HepG2 (cell line): ENCODE results near the gene NEURL1B. TPM values are rescaled to one million over a fixed set of nuclear protein-coding genes. Genes with fewer than 3 reads are reported as not detected.
A peak's percentile ranks its signal among the peaks of the same experiment; 100 is the strongest.

Source experiments
- ATAC-seq: fragments of 200-7000 bp; cut with Tn5 transposase; 3 replicates; pipeline ENCODE4 v1.9.1; 2020; ENCODE audit warnings: mild to moderate bottlenecking, moderate library complexity
- BruUV-seq: library from RNA; stranded (reverse); fragments of 400-500 nt; replicated peaks from 2 replicates; lab custom pipeline; 2021; lab: Mats Ljungman, UMichigan
- CTCF ChIA-PET: fragments of 300-600 bp; formaldehyde crosslinking; extraction: SDS; loops from one replicate; lab custom pipeline; 2021; ENCODE audit warnings: low total read pairs, inconsistent platforms, low intra/inter-chr PET ratio; lab: Yijun Ruan, JAX
- POLR2A ChIA-PET: fragments of 350-600 bp; sonication (Branson Sonifier 250); formaldehyde crosslinking; loops from one replicate; lab custom pipeline; 2020; ENCODE audit warnings: antibody characterized with exemption, inconsistent platforms; lab: Yijun Ruan, JAX
- DNase-seq: peaks from one replicate; pipeline ENCODE4 v3.0.0-alpha.2; 2015; ENCODE audit warnings: low spot score
- FAIRE-seq: peaks from 3 replicates; lab custom pipeline; 2011; peaks lifted over from hg19 to GRCh38; lab: Jason Lieb, UNC
- H2AFZ ChIP-seq: one replicate; pipeline ENCODE4 v1.6.1; 2011; ENCODE audit warnings: low read length, inconsistent platforms
- H3K27ac ChIP-seq: fragments of 300-600 bp; 3 replicates; pipeline ENCODE4 v1.8.0; 2011; ENCODE audit warnings: mixed run types, mild to moderate bottlenecking, mixed read lengths, low read length, inconsistent platforms; ENCODE audit not compliant: insufficient read depth; ENCODE audit errors: extremely low read length
- H3K27me3 ChIP-seq, 2 experiments: fragments of 200-600 bp in 1 of 2; 2 replicates in 1 of 2; 3 replicates in 1 of 2; pipeline versions ENCODE4 v1.6.0 to v1.8.0; 2011; ENCODE audit warnings: low read length in 2 of 2, mild to moderate bottlenecking in 2 of 2, moderate library complexity in 2 of 2, inconsistent platforms in 1 of 2; ENCODE audit not compliant: insufficient read depth in 2 of 2, control insufficient read depth in 1 of 2
- H3K36me3 ChIP-seq, 2 experiments: fragments of 200-600 bp in 1 of 2; replicated peaks in 1 of 2; 2 replicates in 1 of 2; 3 replicates in 1 of 2; pipeline versions ENCODE4 v1.5.1 to v1.8.0; 2011; ENCODE audit warnings: low read length in 2 of 2, inconsistent platforms in 1 of 2; ENCODE audit not compliant: insufficient read depth in 2 of 2, control insufficient read depth in 1 of 2
- H3K4me1 ChIP-seq: 2 replicates; pipeline ENCODE4 v1.5.1; 2012; ENCODE audit warnings: low read length, inconsistent platforms; ENCODE audit not compliant: insufficient read depth
- H3K4me2 ChIP-seq: 2 replicates; pipeline ENCODE4 v1.6.0; 2011; ENCODE audit warnings: low read depth, low read length, inconsistent platforms
- H3K4me3 ChIP-seq, 3 experiments: fragments of 200-600 bp in 1 of 3; sonication (generic), shearing (Covaris generic) in 1 of 3; replicated peaks in 1 of 3; 2 replicates each; pipeline ENCODE4 v1.5.1; 2011 to 2016; ENCODE audit warnings: low read length in 3 of 3, inconsistent platforms in 2 of 3, low read depth in 2 of 3, mild to moderate bottlenecking in 2 of 3, control low read depth in 1 of 3, mixed read lengths in 1 of 3; ENCODE audit not compliant: insufficient read depth in 1 of 3
- H3K79me2 ChIP-seq: one replicate; pipeline ENCODE4 v1.6.1; 2011; ENCODE audit warnings: low read length, inconsistent platforms; ENCODE audit not compliant: insufficient read depth
- H3K9ac ChIP-seq: 2 replicates; pipeline ENCODE4 v1.6.0; 2011; ENCODE audit warnings: mild to moderate bottlenecking, low read depth, low read length, inconsistent platforms; ENCODE audit not compliant: insufficient read depth
- H3K9me3 ChIP-seq: 2 replicates; pipeline ENCODE4 v1.5.1; 2012; ENCODE audit warnings: mild to moderate bottlenecking, low read length
- H4K20me1 ChIP-seq: 2 replicates; pipeline ENCODE4 v1.6.0; 2011; ENCODE audit warnings: inconsistent platforms, mild to moderate bottlenecking, low read length, moderate library complexity; ENCODE audit not compliant: insufficient read depth
- ARID2 ChIP-seq: sonication (generic); formaldehyde crosslinking; IDR thresholded peaks from 2 replicates; pipeline ENCODE4 v1.8.1; 2022; ENCODE audit warnings: mild to moderate bottlenecking, missing genetic modification reagents, borderline replicate concordance
- CBX5 ChIP-seq: sonication (generic); formaldehyde crosslinking; IDR thresholded peaks from 2 replicates; pipeline ENCODE4 v1.4.0; 2020; ENCODE audit warnings: missing genetic modification reagents, borderline replicate concordance
- MATR3 ChIP-seq: sonication (generic); formaldehyde crosslinking; IDR thresholded peaks from 2 replicates; pipeline ENCODE4 v1.4.0; 2020; ENCODE audit warnings: missing genetic modification reagents
- ZNF24 ChIP-seq: fragments of 450-650 bp; IDR thresholded peaks from 2 replicates; pipeline ENCODE4 v1.6.1; 2017; ENCODE audit warnings: antibody characterized with exemption, mild to moderate bottlenecking
- ZNF414 ChIP-seq: sonication (generic); formaldehyde crosslinking; IDR thresholded peaks from 2 replicates; pipeline ENCODE4 v1.5.0; 2020; ENCODE audit warnings: missing genetic modification reagents
- WGBS: methylation state at CpG from one replicate; pipeline ENCODE4 v1.1.6; 2017; ENCODE audit warnings: low lambda C conversion rate; 5-methylcytosine and 5-hydroxymethylcytosine counted together
- in situ Hi-C: cut with HindIII; loops from 2 replicates; pipeline ENCODE4 v1.10.0; 2017; ENCODE audit warnings: low pct_unique_long_range_greater_than_20kb; ENCODE audit not compliant: extremely low pct_ligation_motif_present
- intact Hi-C: fragments of 100-400 bp; cut with micrococcal nuclease; formaldehyde crosslinking; loops from one replicate; pipeline ENCODE4 v1.10.0; 2022; ENCODE audit not compliant: unreplicated experiment
- polyA plus RNA-seq, 8 experiments: library from polyadenylated mRNA; depleted of rRNA in 3 of 8; stranded (reverse) in 7 of 8; unstranded in 1 of 8; fragments of >200 nt; fragmentation: Illumina TruSeq in 4 of 8; extraction: Trizol in 4 of 8; gene quantifications; 2 replicates each; pipeline versions ENCODE4 v1.2.1 to v1.2.3, GENCODE V29; 2011 to 2016; ENCODE audit warnings: low read depth in 4 of 8, missing spikeins in 1 of 8, mixed read lengths in 1 of 8; ENCODE audit not compliant: insufficient read depth in 1 of 8
- total RNA-seq, 5 experiments: library from RNA; depleted of rRNA; stranded (reverse); fragments of >200 nt; fragmentation: Illumina TruSeq; extraction: Trizol; gene quantifications; 2 replicates each; pipeline ENCODE4 v1.2.3, GENCODE V29; 2016; ENCODE audit warnings: low read depth in 1 of 5

Gene NEURL1B
- total and polyA plus RNA-seq, 2 of the 13 experiments (the other 11 are each of a cell fraction or from before 2014, with no cell fraction given): 0.09 to 0.13 TPM

DNA sequence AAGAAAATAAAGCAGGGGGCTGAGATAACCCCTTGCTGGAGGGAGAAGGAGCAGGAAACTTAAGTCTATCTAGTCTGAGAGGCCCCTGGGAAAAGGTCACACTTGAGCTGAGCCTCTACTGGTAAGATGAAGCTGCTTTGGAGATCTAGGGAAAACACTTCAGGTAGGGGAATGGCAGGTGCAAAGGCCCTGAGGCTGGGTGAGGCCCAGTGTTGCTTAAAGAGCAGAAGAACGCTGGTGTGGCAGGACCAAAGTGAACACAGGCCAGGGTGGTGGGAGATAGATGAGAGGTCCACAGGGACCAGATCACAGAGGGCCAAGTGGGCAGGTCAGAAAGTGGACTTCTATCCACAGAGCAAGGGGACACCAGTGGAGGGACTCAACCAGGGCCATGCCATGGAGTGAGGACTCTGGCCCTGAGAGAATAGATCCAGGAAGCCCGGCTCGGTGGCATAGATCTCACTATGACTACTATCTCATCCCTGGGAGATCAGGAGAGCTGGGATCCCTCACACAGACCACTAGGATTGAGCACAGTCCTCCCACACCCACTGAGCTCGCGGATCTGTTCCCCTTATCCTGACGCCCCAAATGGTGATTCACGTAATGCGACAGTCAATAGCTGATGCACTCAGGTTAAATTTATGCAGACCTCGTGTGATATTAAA, 17.6 kb upstream of the NEURL1B start:
- DNase-seq (no peak), FAIRE-seq (no peak), ATAC-seq (no peak)
- no peaks in the 10 kb centered on the region for H3K9me3 ChIP-seq
- 64% methylated on average over 8 of the region's 9 CpGs for WGBS
- H3K36me3 ChIP-seq: no peaks in the 10 kb centered on the region
- no peak overlapping the region for H3K9ac ChIP-seq
- H3K27ac ChIP-seq: no peak overlapping the region
- intact Hi-C loops: no loop called here
- H4K20me1 ChIP-seq: no peaks in the 10 kb centered on the region
- in situ Hi-C loops: no loop called here
- no peaks in the 10 kb centered on the region for H3K79me2 ChIP-seq
- POLR2A ChIA-PET: no interaction called here
- BruUV-seq: no TSS peak
- CTCF ChIA-PET: no interaction called here
- no peak overlapping the region for H3K4me3 ChIP-seq
- H3K4me1 ChIP-seq: 0 out of 2 replicates have a peak, but pooled peaks cover 7% of the 10 kb centered on the region
- H3K4me2 ChIP-seq: no peak overlapping the region
- no peak overlapping the region for H2AFZ ChIP-seq
- TF ChIP-seq MATR3 (no peak), ARID2 (CRISPR knock-in tag) (no peak), ZNF414 (CRISPR knock-in tag) (no peak)
- TF ChIP-seq, all 625 proteins: peak for 0
- peaks cover 12 to 64% of the 10 kb centered on the region in 2 experiments for H3K27me3 ChIP-seq

- TF ChIP-seq CBX5 (CRISPR knock-in tag) (no peak), ZNF24 (peak; percentile 66; the same call in 1 of the 2 replicates)
- H3K27ac ChIP-seq: no peak overlapping the region
- H3K4me2 ChIP-seq: no peak overlapping the region
- WGBS: 33% methylated on average over 16 of the region's 17 CpGs
- no peaks in the 10 kb centered on the region for H4K20me1 ChIP-seq
- in situ Hi-C loops (no loop called here), intact Hi-C loops (no loop called here)
- no peak for FAIRE-seq
- H3K4me3 ChIP-seq: no peak overlapping the region
- ChIA-PET CTCF (no interaction called here), POLR2A (no interaction called here)
- no peak for ATAC-seq
- H2AFZ ChIP-seq: no peak overlapping the region
- no peak overlapping the region for H3K9ac ChIP-seq
- 0 out of 2 replicates have a peak, but pooled peaks cover 7% of the 10 kb centered on the region for H3K4me1 ChIP-seq
- no peaks in the 10 kb centered on the region for H3K79me2 ChIP-seq
- BruUV-seq: no TSS peak
- DNase-seq: no peak
- no peaks in the 10 kb centered on the region for H3K9me3 ChIP-seq
- peaks cover 12 to 56% of the 10 kb centered on the region in 2 experiments for H3K27me3 ChIP-seq
- H3K36me3 ChIP-seq: no peaks in the 10 kb centered on the region
Observed at GRCh38 chr5:172624083-172624995, 16.7 kb upstream of the NEURL1B start.
